ENCODE results near the gene WDR90. TPM values are rescaled to one million over a fixed set of nuclear protein-coding genes. Genes with fewer than 3 reads are reported as not detected.
A peak's percentile ranks its signal among the peaks of the same experiment; 100 is the strongest.

The WDR90 gene
- total RNA-seq, 2 experiments from 2014 or later: 65.9 to 66.9 TPM

GRCh38 chr16:629185-629832 lies 19.9 kb upstream of the WDR90 start:
- Mint-ChIP-seq H3K27me3 (ENCODE audit: low read depth) (no peaks in the 10 kb centered on the region), H3K4me1 (ENCODE audit: low read depth) (peaks cover under 1% of the 10 kb centered on the region), H3K9me3 (no peaks in the 10 kb centered on the region), H3K36me3 (ENCODE audit: low read depth) (peaks cover 5% of the 10 kb centered on the region), H3K4me3 (no peak overlapping the region), H3K27ac (no peak overlapping the region)
- CTCF ChIA-PET: no interaction called here
- no peak for DNase-seq
- intact Hi-C loops (cut with micrococcal nuclease): no loop called here

GRCh38 chr16:629833-630248 lies 19.3 kb upstream of the WDR90 start:
- Mint-ChIP-seq H3K36me3 (ENCODE audit: low read depth) (peaks cover 8% of the 10 kb centered on the region), H3K4me1 (ENCODE audit: low read depth) (peaks cover 4% of the 10 kb centered on the region), H3K4me3 (no peak overlapping the region), H3K27me3 (ENCODE audit: low read depth) (no peaks in the 10 kb centered on the region), H3K27ac (no peak overlapping the region), H3K9me3 (no peaks in the 10 kb centered on the region)
- intact Hi-C loops (cut with micrococcal nuclease): no loop called here
- CTCF ChIA-PET: no interaction called here
- no peak for DNase-seq

- CTCF ChIA-PET: no interaction called here
- no peak for DNase-seq
- Mint-ChIP-seq H3K4me1 (ENCODE audit: low read depth) (peaks cover 7% of the 10 kb centered on the region), H3K9me3 (no peaks in the 10 kb centered on the region), H3K27me3 (ENCODE audit: low read depth) (no peaks in the 10 kb centered on the region), H3K4me3 (no peak overlapping the region), H3K27ac (no peak overlapping the region), H3K36me3 (ENCODE audit: low read depth) (peaks cover 9% of the 10 kb centered on the region)
- intact Hi-C loops (cut with micrococcal nuclease): no loop called here
Measured at GRCh38 chr16:630249-630814, 18.8 kb upstream of the WDR90 start.

GRCh38 chr16:630815-631405 lies 18.3 kb upstream of the WDR90 start, which contains the start of gene WFIKKN1:
TSS of gene WFIKKN1 (plus strand) at chr16:630985. CDS start at chr16:631254, 269 bp downstream.
- Mint-ChIP-seq H3K4me1 (ENCODE audit: low read depth) (peaks cover 7% of the 10 kb centered on the region), H3K4me3 (no peak within 1 kb of the TSS), H3K27me3 (ENCODE audit: low read depth) (no peaks in the 10 kb centered on the region), H3K9me3 (no peaks in the 10 kb centered on the region), H3K27ac (no peak within 1 kb of the TSS), H3K36me3 (ENCODE audit: low read depth) (peaks cover 9% of the 10 kb centered on the region)
- intact Hi-C loops (cut with micrococcal nuclease): no loop called here
- CTCF ChIA-PET: no interaction called here
- DNase-seq: no peak

DNA sequence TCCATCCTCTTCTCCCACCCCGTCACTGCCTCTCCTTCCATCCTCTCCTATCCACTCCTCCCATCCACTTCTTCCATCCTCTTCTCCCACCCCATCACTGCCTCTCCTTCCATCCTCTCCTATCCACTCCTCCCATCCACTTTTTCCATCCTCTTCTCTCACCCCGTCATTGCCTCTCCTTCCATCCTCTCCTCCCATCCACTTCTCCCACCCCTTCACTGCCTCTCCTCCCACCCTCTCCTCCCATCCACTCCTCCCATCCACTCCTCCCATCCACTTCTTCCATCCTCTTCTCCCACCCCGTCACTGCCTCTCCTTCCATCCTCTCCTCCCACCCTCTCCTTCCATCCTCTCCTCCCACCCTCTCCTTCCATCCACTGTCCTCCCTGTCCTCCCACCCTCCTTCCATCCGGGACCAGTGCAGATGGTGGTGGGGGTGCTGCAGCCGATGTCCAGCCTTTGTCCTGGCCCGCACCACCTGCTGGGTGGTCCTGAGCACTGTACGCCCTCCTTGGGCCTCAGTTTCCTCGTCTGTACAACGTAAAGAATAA lies 17.3 kb upstream of the WDR90 start:
- H3K4me1 Mint-ChIP-seq (ENCODE audit: low read depth): peaks cover 10% of the 10 kb centered on the region
- H3K36me3 Mint-ChIP-seq (ENCODE audit: low read depth): peaks cover 11% of the 10 kb centered on the region
- H3K4me3 Mint-ChIP-seq: no peak overlapping the region
- CTCF ChIA-PET: no interaction called here
- H3K27ac Mint-ChIP-seq: no peak overlapping the region
- intact Hi-C loops (cut with micrococcal nuclease): no loop called here
- H3K27me3 Mint-ChIP-seq (ENCODE audit: low read depth): no peaks in the 10 kb centered on the region
- no peak for DNase-seq
- no peaks in the 10 kb centered on the region for H3K9me3 Mint-ChIP-seq

GRCh38 chr16:632486-633335 lies 16.5 kb upstream of the WDR90 start:
- Mint-ChIP-seq H3K4me3 (no peak overlapping the region), H3K36me3 (ENCODE audit: low read depth) (peaks cover 11% of the 10 kb centered on the region), H3K27me3 (ENCODE audit: low read depth) (no peaks in the 10 kb centered on the region), H3K27ac (no peak overlapping the region), H3K4me1 (ENCODE audit: low read depth) (peaks cover 14% of the 10 kb centered on the region), H3K9me3 (no peaks in the 10 kb centered on the region)
- no peak for DNase-seq
- intact Hi-C loops (cut with micrococcal nuclease): no loop called here
- CTCF ChIA-PET: no interaction called here

- DNase-seq: no peak
- no peak overlapping the region for H3K27ac Mint-ChIP-seq
- H3K27me3 Mint-ChIP-seq (ENCODE audit: low read depth): no peaks in the 10 kb centered on the region
- no peaks in the 10 kb centered on the region for H3K9me3 Mint-ChIP-seq
- CTCF ChIA-PET: interaction anchor here (0.6 kb wide), 1 partner anchor 211 kb away, joined by 3 read pairs; no protein-coding TSS in a partner anchor
- no peak overlapping the region for H3K4me3 Mint-ChIP-seq
- intact Hi-C loops (cut with micrococcal nuclease): no loop called here
- peaks cover 11% of the 10 kb centered on the region for H3K36me3 Mint-ChIP-seq (ENCODE audit: low read depth)
- peaks cover 15% of the 10 kb centered on the region for H3K4me1 Mint-ChIP-seq (ENCODE audit: low read depth)
Measured at GRCh38 chr16:633336-634050, 15.7 kb upstream of the WDR90 start.

- H3K9me3 Mint-ChIP-seq: no peaks in the 10 kb centered on the region
- H3K27ac Mint-ChIP-seq: no peak overlapping the region
- H3K4me3 Mint-ChIP-seq: peak overlapping the region; percentile 45
- intact Hi-C loops (cut with micrococcal nuclease): no loop called here
- H3K4me1 Mint-ChIP-seq (ENCODE audit: low read depth): peaks cover 15% of the 10 kb centered on the region
- H3K36me3 Mint-ChIP-seq (ENCODE audit: low read depth): peaks cover 11% of the 10 kb centered on the region
- H3K27me3 Mint-ChIP-seq (ENCODE audit: low read depth): no peaks in the 10 kb centered on the region
- DNase-seq: no peak
- CTCF ChIA-PET: interaction anchor here (0.6 kb wide), 1 partner anchor 212 kb away, joined by 3 read pairs; no protein-coding TSS in a partner anchor
Measured at GRCh38 chr16:634051-634670, 15.0 kb upstream of the WDR90 start.

GRCh38 chr16:634996-635395 lies 14.2 kb upstream of the WDR90 start:
- peak overlapping the region; percentile 66 for H3K4me3 Mint-ChIP-seq
- H3K9me3 Mint-ChIP-seq: no peaks in the 10 kb centered on the region
- CTCF ChIA-PET: no interaction called here

DNA sequence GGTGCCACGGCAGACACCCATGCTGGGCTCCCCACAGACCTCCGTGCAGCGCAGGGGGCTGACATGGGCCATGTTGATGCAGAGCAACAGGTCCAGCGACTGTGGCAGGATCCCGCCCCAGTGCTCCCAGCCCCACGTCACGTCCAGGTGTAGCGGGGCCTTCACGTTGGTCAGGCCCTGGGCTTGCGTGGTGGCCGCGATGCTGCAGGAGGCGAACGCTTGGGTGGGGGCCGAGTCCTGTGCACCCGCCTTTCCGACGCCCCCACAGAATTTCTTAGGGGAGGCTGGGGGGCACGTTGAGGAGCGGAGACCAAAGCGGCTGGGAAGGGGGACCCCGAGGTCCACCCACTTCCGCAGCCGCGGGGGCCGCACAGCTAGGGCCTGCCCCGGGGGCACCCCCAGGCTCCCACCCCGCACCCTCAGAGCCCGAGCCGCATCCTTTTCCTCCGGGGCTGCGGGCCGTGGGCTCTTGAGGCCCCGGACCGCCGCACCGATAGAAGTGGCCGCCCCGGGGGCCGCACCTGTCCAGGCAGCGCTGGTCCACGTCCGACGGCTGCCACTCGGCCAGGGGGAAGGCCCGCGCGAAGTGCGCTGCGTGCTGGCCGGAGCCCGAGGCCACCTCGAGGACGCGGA lies 13.5 kb upstream of the WDR90 start:
- intact Hi-C loops (cut with micrococcal nuclease): loop anchor here (1.0 to 2.0 kb wide), 5 partner anchors 14 to 110 kb away; partner anchors contain the start of genes JMJD8 and WDR90
- no peaks in the 10 kb centered on the region for H3K27me3 Mint-ChIP-seq (ENCODE audit: low read depth)
- no peak overlapping the region for H3K27ac Mint-ChIP-seq
- H3K4me1 Mint-ChIP-seq (ENCODE audit: low read depth): peaks cover 15% of the 10 kb centered on the region
- peaks cover 11% of the 10 kb centered on the region for H3K36me3 Mint-ChIP-seq (ENCODE audit: low read depth)
- CTCF ChIA-PET: interaction anchor here (0.7 kb wide), 1 partner anchor 529 kb away, joined by 3 read pairs; no protein-coding TSS in a partner anchor
- H3K4me3 Mint-ChIP-seq: peak overlapping the region; percentile 90
- DNase-seq: peak; percentile 28
- no peaks in the 10 kb centered on the region for H3K9me3 Mint-ChIP-seq

More at GRCh38 chr16:634996-635395, 14.2 kb upstream of the WDR90 start:
- H3K27ac Mint-ChIP-seq: no peak overlapping the region
- H3K27me3 Mint-ChIP-seq (ENCODE audit: low read depth): no peaks in the 10 kb centered on the region
- H3K4me1 Mint-ChIP-seq (ENCODE audit: low read depth): peaks cover 15% of the 10 kb centered on the region
- intact Hi-C loops (cut with micrococcal nuclease): no loop called here
- DNase-seq: no peak
- peaks cover 11% of the 10 kb centered on the region for H3K36me3 Mint-ChIP-seq (ENCODE audit: low read depth)

Measured in activated naive CD4-positive, alpha-beta T cell treated with anti-CD3 and anti-CD28 coated beads for 36 hours (primary cell).